OCI-LY7 (cell line): ENCODE results near the gene SIRT3. TPM values are rescaled to one million over a fixed set of nuclear protein-coding genes. Genes with fewer than 3 reads are reported as not detected.
A peak's percentile ranks its signal among the peaks of the same experiment; 100 is the strongest.

Source experiments
- BruUV-seq: library from RNA; stranded (reverse); fragments of 400-500 nt; replicated peaks from 2 replicates; lab custom pipeline; 2021; lab: Mats Ljungman, UMichigan
- CTCF ChIA-PET: fragments of 300-600 bp; sonication (Branson Sonifier 250); formaldehyde crosslinking; loops from one replicate; lab custom pipeline; 2022; ENCODE audit warnings: antibody characterized with exemption; ENCODE audit not compliant: unreplicated experiment; lab: Charles Lee
- POLR2A ChIA-PET: fragments of 300-600 bp; sonication (Branson Sonifier 250); formaldehyde crosslinking; loops from one replicate; lab custom pipeline; 2022; ENCODE audit warnings: antibody characterized with exemption; lab: Charles Lee
- DNase-seq: peaks from one replicate; pipeline ENCODE4 v3.0.0-alpha.2; 2015; ENCODE audit warnings: low spot score
- H2AFZ ChIP-seq: fragments of 200-600 bp; sonication (generic), shearing (Covaris generic); 2 replicates; pipeline ENCODE4 v1.6.1; 2014; ENCODE audit warnings: mild to moderate bottlenecking, antibody characterized with exemption, low read length, moderate library complexity
- H3K27ac ChIP-seq: fragments of 200-600 bp; sonication (generic); 2 replicates; pipeline ENCODE4 v1.5.1; 2014; ENCODE audit warnings: mixed run types, low read depth, mild to moderate bottlenecking, moderate library complexity, low read length, inconsistent platforms; ENCODE audit not compliant: poor library complexity, severe bottlenecking
- H3K36me3 ChIP-seq: fragments of 200-600 bp; sonication (generic); 2 replicates; pipeline ENCODE4 v1.6.1; 2014; ENCODE audit warnings: mild to moderate bottlenecking, antibody characterized with exemption, low read length, moderate library complexity, mixed read lengths; ENCODE audit not compliant: insufficient read depth
- H3K4me1 ChIP-seq: fragments of 200-600 bp; sonication (generic); 2 replicates; pipeline ENCODE4 v1.5.1; 2014; ENCODE audit warnings: mild to moderate bottlenecking, low read length; ENCODE audit not compliant: insufficient read depth, poor library complexity, severe bottlenecking
- H3K4me2 ChIP-seq: fragments of 200-600 bp; sonication (generic); 2 replicates; pipeline ENCODE4 v1.6.1; 2014; ENCODE audit warnings: mild to moderate bottlenecking, low read length
- H3K4me3 ChIP-seq: fragments of 200-600 bp; sonication (generic); 2 replicates; pipeline ENCODE4 v1.5.1; 2014; ENCODE audit warnings: mild to moderate bottlenecking, low read depth, low read length; ENCODE audit not compliant: poor library complexity, severe bottlenecking
- H3K79me2 ChIP-seq: fragments of 200-600 bp; sonication (generic); 2 replicates; pipeline ENCODE4 v1.6.1; 2016; ENCODE audit warnings: low read depth, mild to moderate bottlenecking, low read length, moderate library complexity, mixed read lengths; ENCODE audit not compliant: insufficient read depth
- H3K9me2 ChIP-seq: fragments of 200-600 bp; sonication (generic); 2 replicates; pipeline ENCODE4 v1.6.1; 2016; ENCODE audit warnings: mild to moderate bottlenecking, low read length, mixed read lengths; ENCODE audit not compliant: insufficient read depth
- H3K9me3 ChIP-seq: fragments of 200-600 bp; sonication (generic); 2 replicates; pipeline ENCODE4 v1.6.1; 2014; ENCODE audit warnings: mild to moderate bottlenecking, mixed run types, low read length, mixed read lengths
- H4K20me1 ChIP-seq: fragments of 200-600 bp; sonication (generic); 2 replicates; pipeline ENCODE4 v1.6.1; 2014; ENCODE audit warnings: mild to moderate bottlenecking, antibody characterized with exemption, low read length, moderate library complexity, mixed read lengths; ENCODE audit not compliant: insufficient read depth
- CTCF ChIP-seq: fragments of 200-600 bp; sonication (generic); conservative IDR thresholded peaks from 2 replicates; pipeline ENCODE4 v1.5.1; 2014; ENCODE audit warnings: mild to moderate bottlenecking, antibody characterized with exemption, low read length, moderate library complexity, mixed read lengths
- EZH2phosphoT487 ChIP-seq: fragments of 200-600 bp; sonication (generic); IDR thresholded peaks from 2 replicates; pipeline ENCODE4 v1.6.1; 2018; ENCODE audit warnings: low read depth, borderline replicate concordance, mild to moderate bottlenecking, mixed run types, antibody characterized with exemption, low read length, moderate library complexity, mixed read lengths
- intact Hi-C: fragments of 100-400 bp; cut with micrococcal nuclease; formaldehyde crosslinking; loops from one replicate; pipeline ENCODE4 v1.10.0; 2022; ENCODE audit not compliant: unreplicated experiment
- total RNA-seq, 2 experiments: library from RNA; depleted of rRNA in 1 of 2; stranded (reverse); fragments of >200 nt in 1 of 2; shearing (Covaris generic) in 1 of 2; gene quantifications; 2 replicates each; pipeline ENCODE4 v1.2.3, GENCODE V29; 2014 to 2022

SIRT3 gene
- total RNA-seq, 2 experiments from 2014 or later: 8.5 to 21.0 TPM

- intact Hi-C loops: loop anchor here (2.0 to 10.0 kb wide), 2 partner anchors 53 to 109 kb away; partner anchors contain the start of gene IFITM2
- Histone ChIP-seq H3K9me3 (no peaks in the 10 kb centered on the region), H3K79me2 (no peaks in the 10 kb centered on the region), H2AFZ (no peak overlapping the region), H4K20me1 (no peaks in the 10 kb centered on the region), H3K36me3 (peaks cover 72% of the 10 kb centered on the region), H3K4me2 (no peak overlapping the region), H3K9me2 (no peaks in the 10 kb centered on the region), H3K27ac (no peak overlapping the region), H3K4me1 (peaks cover under 1% of the 10 kb centered on the region), H3K4me3 (no peak overlapping the region)
- ChIA-PET CTCF (interaction anchor here (1.1 to 1.8 kb wide), 3 partner anchors 14 to 113 kb away, joined by 3 to 5 read pairs (median 4); no protein-coding TSS in a partner anchor), POLR2A (interaction anchor here (0.6 kb wide), 1 partner anchor 32 kb away, joined by 4 read pairs; no protein-coding TSS in a partner anchor)
- BruUV-seq: no TSS peak
- DNase-seq: no peak
- TF ChIP-seq EZH2phosphoT487: no peak
- no peak for TF ChIP-seq CTCF
These were observed 15.4 kb upstream of the SIRT3 start for GRCh38 chr11:251550-251949.

- no peak overlapping the region for H3K4me3 ChIP-seq
- no peaks in the 10 kb centered on the region for H3K79me2 ChIP-seq
- ChIA-PET CTCF (interaction anchor here (1.1 to 1.8 kb wide), 4 partner anchors 11 to 113 kb away, joined by 3 to 7 read pairs (median 4); no protein-coding TSS in a partner anchor), POLR2A (interaction anchor here (0.8 to 1.6 kb wide), 5 partner anchors 9 to 44 kb away, joined by 3 to 5 read pairs (median 4); partner anchors contain the start of genes BET1L, PSMD13 and RIC8A)
- DNase-seq: peak; percentile 60
- no TSS peak for BruUV-seq
- no peak overlapping the region for H3K4me2 ChIP-seq
- H2AFZ ChIP-seq: no peak overlapping the region
- H3K9me3 ChIP-seq: no peaks in the 10 kb centered on the region
- TF ChIP-seq EZH2phosphoT487 (no peak), CTCF (peak; percentile 91)
- no peaks in the 10 kb centered on the region for H3K9me2 ChIP-seq
- H3K27ac ChIP-seq: no peak overlapping the region
- no peaks in the 10 kb centered on the region for H4K20me1 ChIP-seq
- H3K4me1 ChIP-seq: no peaks in the 10 kb centered on the region
- H3K36me3 ChIP-seq: peaks cover 79% of the 10 kb centered on the region
- intact Hi-C loops: loop anchor here (2.0 to 10.0 kb wide), 2 partner anchors 54 to 110 kb away; partner anchors contain the start of gene IFITM2
These were observed 14.7 kb upstream of the SIRT3 start for GRCh38 chr11:250740-251299.
